Kidney (tissue), 14 donors: Measurements from ENCODE around the gene CSF2RB. TPM values are rescaled to one million over a fixed set of nuclear protein-coding genes. Genes with fewer than 3 reads are reported as not detected.

Experiments
- DNase-seq, 5 donors: peaks; one replicate each; pipeline ENCODE4 v3.0.0-alpha.2; 2013 to 2020
- FAIRE-seq: peaks from 2 replicates; lab custom pipeline; 2012; peaks lifted over from hg19 to GRCh38; lab: Jason Lieb, UNC
- H3K27ac ChIP-seq, 2 donors: one replicate each; pipeline ENCODE4 v1.7.0; 2013; ENCODE audit warnings: low read depth in 2 of 2, low read length in 2 of 2, inconsistent platforms in 1 of 2
- H3K27me3 ChIP-seq: one replicate; pipeline ENCODE4 v1.7.1; 2013; ENCODE audit warnings: low read length, inconsistent platforms; ENCODE audit not compliant: control insufficient read depth, insufficient read depth
- H3K36me3 ChIP-seq, 3 donors: one replicate each; pipeline versions ENCODE4 v1.7.0 to v1.7.1; 2013; ENCODE audit warnings: low read length in 3 of 3, control low read depth in 1 of 3, inconsistent platforms in 1 of 3; ENCODE audit not compliant: insufficient read depth in 3 of 3, control insufficient read depth in 2 of 3
- H3K4me1 ChIP-seq, 3 donors: one replicate each; pipeline versions ENCODE4 v1.7.0 to v1.7.1; 2013; ENCODE audit warnings: low read length in 3 of 3, inconsistent platforms in 1 of 3, low read depth in 1 of 3; ENCODE audit not compliant: control insufficient read depth in 2 of 3, insufficient read depth in 2 of 3
- H3K4me3 ChIP-seq, 3 donors: one replicate each; pipeline versions ENCODE4 v1.7.0 to v1.8.1; 2013; ENCODE audit warnings: low read length in 3 of 3, control low read depth in 1 of 3, inconsistent platforms in 1 of 3
- H3K9ac ChIP-seq, 3 donors: one replicate each; pipeline versions ENCODE4 v1.7.0 to v1.7.1; 2013; ENCODE audit warnings: low read length in 3 of 3, control low read depth in 1 of 3, inconsistent platforms in 1 of 3
- H3K9me3 ChIP-seq, 3 donors: one replicate each; pipeline versions ENCODE4 v1.7.0 to v1.7.1; 2013; ENCODE audit warnings: low read length in 3 of 3, control low read depth in 1 of 3, inconsistent platforms in 1 of 3; ENCODE audit not compliant: control insufficient read depth in 2 of 3, insufficient read depth in 1 of 3
- intact Hi-C: fragments of 100-400 bp; cut with DNase I; formaldehyde crosslinking; loops from one replicate; pipeline ENCODE4 v1.11.1; 2022
- polyA plus RNA-seq: library from polyadenylated mRNA; stranded (reverse); fragments of 350-450 nt; fragmentation: Illumina TruSeq; extraction: RNeasy Lipid Tissue Mini Kit (QIAGEN cat#74804); gene quantifications from one replicate; pipeline ENCODE4 v1.2.3, GENCODE V29; 2014; ENCODE audit warnings: low read depth, low replicate concordance; ENCODE audit not compliant: insufficient read depth
- total RNA-seq: library from RNA; stranded (reverse); fragmentation: NEBNext Ultra II Directional; extraction: Animal tissue kit (Norgen Biotek cat#: 25700); gene quantifications from one replicate; pipeline ENCODE4 v1.2.1, GENCODE V29; 2021
- TF ChIP-seq, protein P1 (sequence below): IDR thresholded peaks from 3 replicates; pipeline ENCODE4 v1.5.1; 2012; ENCODE audit warnings: mild to moderate bottlenecking, moderate library complexity, borderline replicate concordance; ENCODE audit not compliant: insufficient read depth; ENCODE audit errors: extremely low read depth
- donor health status: control.
- donor health status: control.
- donor health status: control.
- donor health status: control.
- donor health status: control.
- donor health status: DM: yes; HTN: yes; CAD: no.
- donor health status: Normal renal cell carcinoma (clear cell type).

Gene CSF2RB
- total and polyA plus RNA-seq, 2 donors from 2014 or later, result 1.0 to 11.4 TPM

DNA sequence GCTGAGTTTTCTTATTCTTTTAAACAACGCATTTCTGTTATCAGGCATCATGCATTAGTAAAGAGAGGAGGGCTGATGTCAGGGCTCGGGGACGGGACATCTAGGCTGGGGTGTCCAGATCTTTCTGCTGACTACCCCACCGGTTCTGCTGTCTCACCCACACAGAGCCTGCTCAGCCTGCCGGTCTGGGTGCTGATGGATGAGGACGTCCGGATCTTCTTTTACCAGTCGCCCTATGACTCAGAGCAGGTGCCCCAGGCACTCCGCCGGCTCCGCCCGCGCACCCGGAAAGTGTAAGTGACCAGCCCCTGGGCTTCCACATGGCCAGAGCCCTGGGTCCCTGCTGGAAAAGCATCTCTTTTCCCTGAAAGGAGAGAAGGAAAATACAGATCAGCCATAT, 43.2 kb upstream of the CSF2RB start:
- peak in 1 of 5 donors; percentile 59 for DNase-seq
- Histone ChIP-seq H3K27ac (no peak overlapping the region), H3K4me1 (peaks cover 0 to 8% (median 4%) of the 10 kb centered on the region in 3 donors), H3K9ac (no peak overlapping the region), H3K4me3 (no peak overlapping the region), H3K36me3 (no peaks in the 10 kb centered on the region), H3K9me3 (no peaks in the 10 kb centered on the region), H3K27me3 (no peaks in the 10 kb centered on the region)
- FAIRE-seq, result no peak
- intact Hi-C loops, result no loop called here
- TF ChIP-seq, protein P1, sequence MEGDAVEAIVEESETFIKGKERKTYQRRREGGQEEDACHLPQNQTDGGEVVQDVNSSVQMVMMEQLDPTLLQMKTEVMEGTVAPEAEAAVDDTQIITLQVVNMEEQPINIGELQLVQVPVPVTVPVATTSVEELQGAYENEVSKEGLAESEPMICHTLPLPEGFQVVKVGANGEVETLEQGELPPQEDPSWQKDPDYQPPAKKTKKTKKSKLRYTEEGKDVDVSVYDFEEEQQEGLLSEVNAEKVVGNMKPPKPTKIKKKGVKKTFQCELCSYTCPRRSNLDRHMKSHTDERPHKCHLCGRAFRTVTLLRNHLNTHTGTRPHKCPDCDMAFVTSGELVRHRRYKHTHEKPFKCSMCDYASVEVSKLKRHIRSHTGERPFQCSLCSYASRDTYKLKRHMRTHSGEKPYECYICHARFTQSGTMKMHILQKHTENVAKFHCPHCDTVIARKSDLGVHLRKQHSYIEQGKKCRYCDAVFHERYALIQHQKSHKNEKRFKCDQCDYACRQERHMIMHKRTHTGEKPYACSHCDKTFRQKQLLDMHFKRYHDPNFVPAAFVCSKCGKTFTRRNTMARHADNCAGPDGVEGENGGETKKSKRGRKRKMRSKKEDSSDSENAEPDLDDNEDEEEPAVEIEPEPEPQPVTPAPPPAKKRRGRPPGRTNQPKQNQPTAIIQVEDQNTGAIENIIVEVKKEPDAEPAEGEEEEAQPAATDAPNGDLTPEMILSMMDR, result no peak

DNA sequence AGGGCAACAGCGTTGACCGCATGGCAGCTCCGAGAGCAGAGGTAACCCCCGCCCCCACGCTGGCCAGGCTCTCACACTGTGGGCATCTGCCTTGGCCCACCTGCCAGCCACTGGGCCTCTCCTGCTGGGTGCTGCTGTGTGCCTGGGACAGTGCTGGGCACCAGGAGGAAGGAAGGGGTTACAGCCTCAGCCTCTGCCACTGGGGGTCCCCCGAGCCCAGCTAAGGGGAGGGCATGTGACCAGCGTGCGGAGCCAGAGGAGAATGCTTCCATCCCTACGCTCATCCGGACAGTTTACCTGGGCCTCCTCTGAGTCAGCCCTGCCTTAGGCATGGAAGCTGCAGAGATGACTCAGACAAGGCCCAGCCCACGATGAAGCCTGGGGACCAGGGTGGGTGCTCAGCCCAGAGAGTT, 41.8 kb upstream of the CSF2RB start:
- TF ChIP-seq, protein P1, result no peak
- peaks cover 0 to 8% (median 4%) of the 10 kb centered on the region in 3 donors for H3K4me1 ChIP-seq
- no peak overlapping the region for H3K4me3 ChIP-seq
- no peaks in the 10 kb centered on the region for H3K9me3 ChIP-seq
- no peak overlapping the region for H3K27ac ChIP-seq
- peak in 1 of 5 donors; percentile 67 for DNase-seq
- no peaks in the 10 kb centered on the region for H3K36me3 ChIP-seq
- FAIRE-seq, result no peak
- no peaks in the 10 kb centered on the region for H3K27me3 ChIP-seq
- intact Hi-C loops, result no loop called here
- no peak overlapping the region for H3K9ac ChIP-seq

DNA sequence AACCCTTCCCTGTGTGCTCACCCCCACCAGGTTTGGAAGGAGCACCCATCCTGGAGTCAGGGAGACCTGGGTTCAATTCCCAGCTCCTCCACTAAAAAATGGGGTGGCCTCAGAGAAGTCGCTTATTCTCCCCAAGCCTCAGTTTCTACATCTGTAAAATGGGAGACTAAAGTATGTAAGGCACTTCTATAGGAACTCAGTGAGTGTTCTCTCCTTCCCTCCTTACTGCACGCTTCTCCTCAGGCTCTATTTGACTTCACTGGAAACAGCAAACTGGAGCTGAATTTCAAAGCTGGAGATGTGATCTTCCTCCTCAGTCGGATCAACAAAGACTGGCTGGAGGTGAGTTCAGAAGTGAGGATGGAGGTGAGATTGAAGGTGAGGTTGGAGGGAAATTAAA, 41.3 kb upstream of the CSF2RB start:
- no peak overlapping the region for H3K4me3 ChIP-seq
- intact Hi-C loops, result no loop called here
- peaks cover 0 to 8% (median 4%) of the 10 kb centered on the region in 3 donors for H3K4me1 ChIP-seq
- H3K9me3 ChIP-seq, result no peaks in the 10 kb centered on the region
- H3K27ac ChIP-seq, result no peak overlapping the region
- DNase-seq (no peak), FAIRE-seq (no peak)
- no peaks in the 10 kb centered on the region for H3K36me3 ChIP-seq
- no peak overlapping the region for H3K9ac ChIP-seq
- no peaks in the 10 kb centered on the region for H3K27me3 ChIP-seq
- TF ChIP-seq, protein P1, result no peak
